Endothelial cell of umbilical vein (primary cell): ENCODE measurements around the gene LARGE1. TPM values are rescaled to one million over a fixed set of nuclear protein-coding genes. Genes with fewer than 3 reads are reported as not detected.

Experiments used
- BruUV-seq: library from RNA; stranded (reverse); fragments of 400-500 nt; replicated peaks from 2 replicates; lab custom pipeline; 2021; lab: Mats Ljungman, UMichigan
- CTCF ChIA-PET: fragments of 300-600, 350-600 bp; sonication (Branson Sonifier 250); formaldehyde crosslinking; loops from one replicate; lab custom pipeline; 2021; ENCODE audit warnings: antibody characterized with exemption, inconsistent platforms; lab: Charles Lee
- POLR2A ChIA-PET: fragments of 300-600, 350-600 bp; sonication (Branson Sonifier 250); formaldehyde crosslinking; loops from one replicate; lab custom pipeline; 2021; ENCODE audit warnings: antibody characterized with exemption, inconsistent platforms; lab: Charles Lee
- DNase-seq: peaks from one replicate; pipeline ENCODE4 v3.0.0-alpha.2; 2011; ENCODE audit warnings: low read depth, low spot score
- FAIRE-seq: peaks from 2 replicates; lab custom pipeline; 2011; peaks lifted over from hg19 to GRCh38; lab: Jason Lieb, UNC
- H2AFZ ChIP-seq: 2 replicates; pipeline ENCODE4 v1.6.0; 2012; ENCODE audit warnings: low read depth, low read length, control low read depth, inconsistent platforms
- H3K27ac ChIP-seq: 2 replicates; pipeline ENCODE4 v1.5.1; 2011; ENCODE audit warnings: low read depth, mild to moderate bottlenecking, control low read depth, low read length, moderate library complexity; ENCODE audit not compliant: insufficient read depth
- H3K27me3 ChIP-seq, 2 experiments: 2 replicates each; pipeline versions ENCODE4 v1.6.0 to v1.6.1; 2011; ENCODE audit warnings: low read length in 2 of 2, mixed read lengths in 1 of 2; ENCODE audit not compliant: control insufficient read depth in 2 of 2, insufficient read depth in 2 of 2
- H3K36me3 ChIP-seq, 2 experiments: 2 replicates in 1 of 2; 3 replicates in 1 of 2; pipeline ENCODE4 v1.5.1; 2011; ENCODE audit warnings: low read length in 2 of 2, mild to moderate bottlenecking in 1 of 2, moderate library complexity in 1 of 2; ENCODE audit not compliant: control insufficient read depth in 2 of 2, insufficient read depth in 2 of 2; ENCODE audit errors: extremely low read depth in 1 of 2
- H3K4me1 ChIP-seq: 3 replicates; pipeline ENCODE4 v1.5.1; 2011; ENCODE audit warnings: mild to moderate bottlenecking, low read length; ENCODE audit not compliant: control insufficient read depth, insufficient read depth; ENCODE audit errors: extremely low read depth
- H3K4me2 ChIP-seq: 2 replicates; pipeline ENCODE4 v1.6.1; 2011; ENCODE audit warnings: low read length, control low read depth, mixed read lengths; ENCODE audit not compliant: insufficient read depth
- H3K4me3 ChIP-seq, 3 experiments: fragments of 200-600 bp in 1 of 3; sonication (generic), shearing (Covaris generic) in 1 of 3; replicated peaks in 1 of 3; 2 replicates each; pipeline ENCODE4 v1.5.1; 2011 to 2016; ENCODE audit warnings: control low read depth in 3 of 3, low read length in 3 of 3, mild to moderate bottlenecking in 2 of 3, inconsistent platforms in 1 of 3, low read depth in 1 of 3, moderate library complexity in 1 of 3; ENCODE audit not compliant: insufficient read depth in 1 of 3
- H3K79me2 ChIP-seq: 2 replicates; pipeline ENCODE4 v1.6.0; 2012; ENCODE audit warnings: low read length, inconsistent platforms; ENCODE audit not compliant: control insufficient read depth, insufficient read depth
- H3K9ac ChIP-seq: replicated peaks from 2 replicates; pipeline ENCODE3; 2011; ENCODE audit warnings: low read length, control low read depth; ENCODE audit not compliant: insufficient read depth; ENCODE audit errors: extremely low read depth
- H3K9me1 ChIP-seq: replicated peaks from 3 replicates; pipeline ENCODE4 v1.6.0; 2011; ENCODE audit warnings: mild to moderate bottlenecking, low read length; ENCODE audit not compliant: control insufficient read depth, insufficient read depth; ENCODE audit errors: extremely low read depth
- H3K9me3 ChIP-seq: replicated peaks from 2 replicates; pipeline ENCODE4 v1.5.1; 2012; ENCODE audit warnings: low read length, inconsistent platforms; ENCODE audit not compliant: control insufficient read depth, insufficient read depth
- H4K20me1 ChIP-seq: replicated peaks from 2 replicates; pipeline ENCODE3; 2011; ENCODE audit warnings: mild to moderate bottlenecking, low read length; ENCODE audit not compliant: control insufficient read depth, insufficient read depth; ENCODE audit errors: extremely low read depth
- EZH2 ChIP-seq: IDR thresholded peaks from 2 replicates; pipeline ENCODE4 v1.6.1; 2012; ENCODE audit warnings: borderline replicate concordance, low read depth, mild to moderate bottlenecking, moderate library complexity, low read length, inconsistent platforms; ENCODE audit not compliant: severe bottlenecking
- FOS ChIP-seq: IDR thresholded peaks from 2 replicates; pipeline ENCODE4 v1.6.1; 2011; ENCODE audit warnings: mild to moderate bottlenecking, low read length, moderate library complexity, borderline replicate concordance; ENCODE audit not compliant: insufficient read depth
- GATA2 ChIP-seq: IDR thresholded peaks from 2 replicates; pipeline ENCODE4 v1.7.0; 2011; ENCODE audit warnings: low read depth, mild to moderate bottlenecking, moderate library complexity, mixed read lengths, low read length; ENCODE audit not compliant: insufficient read length, insufficient read depth
- JUN ChIP-seq: IDR thresholded peaks from 2 replicates; pipeline ENCODE4 v1.6.1; 2011; ENCODE audit warnings: borderline replicate concordance, low read depth; ENCODE audit not compliant: insufficient read length, insufficient read depth
- MYC ChIP-seq: IDR thresholded peaks from one replicate; pipeline ENCODE4 v1.6.1; 2011; ENCODE audit warnings: mild to moderate bottlenecking, low read depth, low read length
- POLR2AphosphoS5 ChIP-seq: IDR thresholded peaks from 2 replicates; pipeline ENCODE4 v1.6.1; 2012; ENCODE audit warnings: low read depth, mild to moderate bottlenecking, control low read depth, low read length, moderate library complexity; ENCODE audit not compliant: insufficient read depth
- dilution Hi-C: fragments of 300-500 bp; cut with MboI; formaldehyde crosslinking; loops from one replicate; pipeline ENCODE4 v1.15.0; 2019; ENCODE audit warnings: low sequenced_read_pairs; ENCODE audit not compliant: extremely low pct_ligation_motif_present
- intact Hi-C: fragments of 100-400 bp; cut with micrococcal nuclease; formaldehyde crosslinking; loops from one replicate; pipeline ENCODE4 v1.10.0; 2022
- polyA plus RNA-seq, 4 experiments: library from polyadenylated mRNA; depleted of rRNA in 3 of 4; stranded (reverse) in 3 of 4; unstranded in 1 of 4; fragments of >200 nt; gene quantifications; 2 replicates each; pipeline versions ENCODE4 v1.2.1 to v1.2.3, GENCODE V29; 2011 to 2012; ENCODE audit warnings: missing spikeins in 1 of 4
- total RNA-seq: library from RNA; stranded (reverse); gene quantifications from 2 replicates; pipeline ENCODE4 v1.2.3, GENCODE V29; 2021
- TF ChIP-seq, protein P1 (sequence below), 2 donors: IDR thresholded peaks; 1 replicate in 1 of 2; 2 replicates in 1 of 2; pipeline ENCODE4 v1.5.1; 2011; ENCODE audit warnings: low read length in 2 of 2, mild to moderate bottlenecking in 2 of 2, moderate library complexity in 2 of 2, control low read depth in 1 of 2, inconsistent platforms in 1 of 2, low read depth in 1 of 2; ENCODE audit not compliant: insufficient read depth in 1 of 2; ENCODE audit errors: extremely low read depth in 1 of 2
- TF ChIP-seq, protein P2 (sequence below): IDR thresholded peaks from 2 replicates; pipeline ENCODE4 v1.6.1; 2011; ENCODE audit not compliant: insufficient read depth, insufficient read length

LARGE1 gene
- total and polyA plus RNA-seq, 2 donors (not counting 3 experiments of a cell fraction or from before 2014, with no cell fraction given) = 0.95 to 4.4 TPM

DNA sequence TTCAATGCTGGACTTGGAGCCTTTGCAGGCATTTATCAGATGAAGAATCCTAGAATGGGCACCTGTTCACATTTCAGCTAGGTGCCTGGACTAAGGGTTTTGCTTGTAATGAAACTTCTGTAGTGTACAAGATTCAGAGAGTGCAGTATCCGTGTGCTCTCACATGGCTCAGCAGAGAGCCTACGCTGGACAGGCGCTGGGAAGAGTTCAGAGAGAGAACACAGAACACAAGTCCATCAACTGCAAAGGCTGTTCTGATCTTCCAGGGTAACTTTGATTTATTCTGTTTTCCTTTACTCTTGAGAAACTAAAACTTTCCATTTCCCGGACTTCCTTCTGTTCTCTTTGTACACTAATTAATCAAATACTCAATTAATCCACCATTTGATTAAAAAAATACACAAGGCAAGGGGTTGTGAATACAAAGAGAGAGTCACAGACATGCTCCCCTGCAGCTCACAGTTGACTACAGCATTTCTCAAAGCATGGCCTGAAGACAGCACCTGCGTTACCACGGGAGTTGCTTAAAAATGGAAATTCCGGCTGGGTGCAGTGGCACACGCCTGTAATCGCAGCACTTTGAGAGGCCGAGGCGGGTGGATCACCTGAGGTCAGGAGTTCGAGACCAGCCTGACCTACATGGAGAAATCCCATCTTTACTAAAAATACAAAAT lies 393.7 kb downstream of the LARGE1 start:
- Histone ChIP-seq H2AFZ (no peak overlapping the region), H3K4me2 (no peak overlapping the region), H3K79me2 (no peaks in the 10 kb centered on the region), H3K27me3 (no peaks in the 10 kb centered on the region), H3K9me3 (peaks cover 2% of the 10 kb centered on the region), H4K20me1 (no peaks in the 10 kb centered on the region), H3K36me3 (no peaks in the 10 kb centered on the region), H3K9me1 (no peaks in the 10 kb centered on the region), H3K4me3 (no peak overlapping the region), H3K4me1 (no peaks in the 10 kb centered on the region), H3K9ac (no peak overlapping the region), H3K27ac (no peak overlapping the region)
- DNase-seq (no peak), FAIRE-seq (no peak)
- POLR2A ChIA-PET = no interaction called here
- CTCF ChIA-PET = no interaction called here
- BruUV-seq = no TSS peak
- dilution Hi-C loops (no loop called here), intact Hi-C loops (no loop called here)
- TF ChIP-seq JUN (no peak), EZH2 (no peak), FOS (no peak), GATA2 (no peak), MYC (no peak), POLR2AphosphoS5 (no peak)
- TF ChIP-seq, protein P1, sequence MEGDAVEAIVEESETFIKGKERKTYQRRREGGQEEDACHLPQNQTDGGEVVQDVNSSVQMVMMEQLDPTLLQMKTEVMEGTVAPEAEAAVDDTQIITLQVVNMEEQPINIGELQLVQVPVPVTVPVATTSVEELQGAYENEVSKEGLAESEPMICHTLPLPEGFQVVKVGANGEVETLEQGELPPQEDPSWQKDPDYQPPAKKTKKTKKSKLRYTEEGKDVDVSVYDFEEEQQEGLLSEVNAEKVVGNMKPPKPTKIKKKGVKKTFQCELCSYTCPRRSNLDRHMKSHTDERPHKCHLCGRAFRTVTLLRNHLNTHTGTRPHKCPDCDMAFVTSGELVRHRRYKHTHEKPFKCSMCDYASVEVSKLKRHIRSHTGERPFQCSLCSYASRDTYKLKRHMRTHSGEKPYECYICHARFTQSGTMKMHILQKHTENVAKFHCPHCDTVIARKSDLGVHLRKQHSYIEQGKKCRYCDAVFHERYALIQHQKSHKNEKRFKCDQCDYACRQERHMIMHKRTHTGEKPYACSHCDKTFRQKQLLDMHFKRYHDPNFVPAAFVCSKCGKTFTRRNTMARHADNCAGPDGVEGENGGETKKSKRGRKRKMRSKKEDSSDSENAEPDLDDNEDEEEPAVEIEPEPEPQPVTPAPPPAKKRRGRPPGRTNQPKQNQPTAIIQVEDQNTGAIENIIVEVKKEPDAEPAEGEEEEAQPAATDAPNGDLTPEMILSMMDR (IDR thresholded peaks at IDR 0.05; ENCODE audit: extremely low read depth in 1 of 2, insufficient read depth in 1 of 2, low read depth in 1 of 2, low read length in 2 of 2) = no peak
- TF ChIP-seq, protein P2, sequence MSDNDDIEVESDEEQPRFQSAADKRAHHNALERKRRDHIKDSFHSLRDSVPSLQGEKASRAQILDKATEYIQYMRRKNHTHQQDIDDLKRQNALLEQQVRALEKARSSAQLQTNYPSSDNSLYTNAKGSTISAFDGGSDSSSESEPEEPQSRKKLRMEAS = no peak
